Effector memory CD8-positive, alpha-beta T cell (primary cell): ENCODE data around the gene MEIS1.

Source experiments
- ATAC-seq: fragments of 150-1000 bp; cut with Tn5 transposase; replicated peaks from 2 replicates; pipeline ENCODE4 v1.10.0; 2021; ENCODE audit warnings: mild to moderate bottlenecking, moderate library complexity
- DNase-seq, 3 experiments: peaks; one replicate each; pipeline ENCODE4 v3.0.0; 2021
- H3K27ac Mint-ChIP-seq, 2 donors: one replicate each; pipeline ENCODE4 v1.8.0; 2022; ENCODE audit warnings: mild to moderate bottlenecking in 2 of 2, mixed read lengths in 2 of 2, moderate library complexity in 2 of 2
- H3K27me3 Mint-ChIP-seq, 2 donors: one replicate each; pipeline ENCODE4 v1.8.0; 2022; ENCODE audit warnings: mixed read lengths in 2 of 2
- H3K36me3 Mint-ChIP-seq: one replicate; pipeline ENCODE4 v1.8.0; 2022; ENCODE audit warnings: mild to moderate bottlenecking, moderate library complexity, mixed read lengths; ENCODE audit not compliant: insufficient read depth
- H3K4me1 Mint-ChIP-seq, 2 donors: one replicate each; pipeline ENCODE4 v1.8.0; 2022; ENCODE audit warnings: low read depth in 2 of 2, mixed read lengths in 2 of 2
- H3K4me3 Mint-ChIP-seq, 2 donors: one replicate each; pipeline ENCODE4 v1.8.0; 2022; ENCODE audit warnings: mild to moderate bottlenecking in 2 of 2, mixed read lengths in 2 of 2, moderate library complexity in 2 of 2
- H3K9me3 Mint-ChIP-seq, 2 donors: one replicate each; pipeline ENCODE4 v1.8.0; 2022; ENCODE audit warnings: mixed read lengths in 2 of 2

MEIS1 gene

DNA sequence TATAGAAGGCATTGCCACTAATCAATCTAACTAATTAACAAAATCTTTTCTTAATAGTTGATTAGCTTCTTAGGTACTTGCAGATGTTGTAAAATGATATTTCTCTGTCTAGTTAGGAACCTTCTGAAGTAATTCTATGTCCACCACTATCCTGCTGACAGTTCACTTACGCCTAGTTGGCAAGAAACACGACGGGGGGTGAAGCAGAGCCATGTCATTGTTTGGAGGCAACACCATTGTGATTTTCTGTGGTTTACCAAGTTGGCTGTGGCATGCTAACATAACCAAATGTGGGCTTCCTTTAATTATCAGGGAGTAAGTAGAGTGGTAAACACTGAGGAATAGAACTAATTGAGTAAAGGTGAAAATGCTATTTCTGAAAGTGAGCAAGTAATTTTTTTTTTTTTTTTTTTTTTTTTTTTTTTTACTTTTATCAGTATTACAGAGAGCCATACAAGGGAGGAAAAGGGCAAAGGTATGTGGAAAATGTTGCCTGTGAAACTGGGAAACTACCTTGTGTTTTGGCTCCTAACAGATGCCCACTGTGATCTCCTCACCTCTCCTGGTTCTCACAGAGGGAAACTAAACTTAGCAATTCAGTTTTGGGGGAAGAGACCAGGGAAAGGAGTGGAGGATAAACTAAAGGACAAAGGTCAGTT lies 126.8 kb downstream of the MEIS1 start:
- DNase-seq = no peak
- Mint-ChIP-seq H3K27ac (no peak overlapping the region), H3K27me3 (no peaks in the 10 kb centered on the region), H3K36me3 (no peaks in the 10 kb centered on the region), H3K4me3 (no peak overlapping the region), H3K9me3 (peaks cover 0 to 4% of the 10 kb centered on the region in 2 donors), H3K4me1 (no peaks in the 10 kb centered on the region)
- ATAC-seq = no peak

DNA sequence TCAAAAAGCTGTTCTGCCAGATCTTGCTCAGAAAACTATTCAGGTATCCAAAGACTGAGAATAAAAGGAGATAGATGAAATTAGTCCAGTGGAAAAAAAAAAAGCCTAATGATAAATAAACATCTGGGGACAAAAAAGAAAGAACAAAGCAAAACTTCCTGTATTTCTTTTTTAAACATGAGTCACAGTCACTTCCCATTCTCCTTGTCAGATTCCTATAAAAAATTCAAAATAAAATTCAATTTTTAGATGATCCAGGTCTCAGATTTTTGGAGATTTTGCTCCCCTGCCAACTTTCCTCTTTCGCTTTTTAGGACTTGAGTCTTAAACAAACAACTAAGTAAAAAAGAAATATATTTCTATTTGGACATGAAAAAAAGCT lies 127.4 kb downstream of the MEIS1 start:
- H3K36me3 Mint-ChIP-seq = no peaks in the 10 kb centered on the region
- H3K27me3 Mint-ChIP-seq = no peaks in the 10 kb centered on the region
- ATAC-seq (no peak), DNase-seq (no peak)
- H3K4me3 Mint-ChIP-seq = no peak overlapping the region
- H3K27ac Mint-ChIP-seq = no peak overlapping the region
- H3K9me3 Mint-ChIP-seq = peaks cover 0 to 4% of the 10 kb centered on the region in 2 donors
- H3K4me1 Mint-ChIP-seq = no peaks in the 10 kb centered on the region

DNA sequence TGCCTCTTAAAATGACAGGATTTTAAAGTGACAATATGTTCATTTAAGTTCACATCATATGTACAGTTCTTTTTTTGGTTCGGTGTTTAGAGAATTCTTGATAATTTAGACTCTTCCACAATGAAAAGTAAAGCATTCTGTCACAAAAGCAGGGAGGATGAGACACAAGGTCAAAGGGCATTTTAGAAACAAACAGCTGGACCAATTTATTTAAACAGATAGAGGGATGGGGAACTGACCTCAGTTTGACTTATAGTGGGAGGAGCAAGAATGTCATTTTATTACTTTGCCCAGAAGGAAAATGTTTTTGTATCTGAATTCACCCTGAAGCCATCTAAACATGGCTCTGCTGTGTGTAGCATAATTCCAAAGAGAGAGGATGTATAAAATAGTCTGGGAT lies 128.5 kb downstream of the MEIS1 start:
- ATAC-seq = no peak
- H3K27me3 Mint-ChIP-seq = no peaks in the 10 kb centered on the region
- H3K4me1 Mint-ChIP-seq = no peaks in the 10 kb centered on the region
- H3K36me3 Mint-ChIP-seq = no peaks in the 10 kb centered on the region
- H3K27ac Mint-ChIP-seq = no peak overlapping the region
- no peak for DNase-seq
- H3K4me3 Mint-ChIP-seq = no peak overlapping the region
- H3K9me3 Mint-ChIP-seq = peaks cover 0 to 4% of the 10 kb centered on the region in 2 donors

DNA sequence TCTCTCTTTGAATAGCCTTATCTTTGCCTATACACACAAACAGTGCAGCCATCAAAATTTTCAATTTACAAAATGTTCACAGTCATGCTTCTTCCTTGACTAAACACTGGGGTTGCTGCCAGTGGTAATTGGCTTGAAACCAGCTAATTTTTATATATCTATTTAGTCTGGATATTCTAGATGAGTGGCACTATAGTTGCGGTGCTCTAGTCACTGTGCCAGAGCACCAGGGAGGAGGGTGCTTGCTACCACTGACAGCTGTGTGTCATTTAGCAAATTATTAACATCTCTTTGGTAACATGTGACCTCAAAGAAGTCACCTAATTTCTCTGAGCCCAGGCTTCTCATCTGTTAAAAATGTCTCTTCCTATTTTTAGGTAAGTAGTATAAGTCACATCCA lies 130.4 kb downstream of the MEIS1 start:
- H3K27me3 Mint-ChIP-seq = no peaks in the 10 kb centered on the region
- no peak for ATAC-seq
- no peak overlapping the region for H3K27ac Mint-ChIP-seq
- H3K4me1 Mint-ChIP-seq = no peaks in the 10 kb centered on the region
- no peak for DNase-seq
- H3K4me3 Mint-ChIP-seq = no peak overlapping the region
- H3K9me3 Mint-ChIP-seq = peaks cover 0 to 4% of the 10 kb centered on the region in 2 donors
- H3K36me3 Mint-ChIP-seq = no peaks in the 10 kb centered on the region

DNA sequence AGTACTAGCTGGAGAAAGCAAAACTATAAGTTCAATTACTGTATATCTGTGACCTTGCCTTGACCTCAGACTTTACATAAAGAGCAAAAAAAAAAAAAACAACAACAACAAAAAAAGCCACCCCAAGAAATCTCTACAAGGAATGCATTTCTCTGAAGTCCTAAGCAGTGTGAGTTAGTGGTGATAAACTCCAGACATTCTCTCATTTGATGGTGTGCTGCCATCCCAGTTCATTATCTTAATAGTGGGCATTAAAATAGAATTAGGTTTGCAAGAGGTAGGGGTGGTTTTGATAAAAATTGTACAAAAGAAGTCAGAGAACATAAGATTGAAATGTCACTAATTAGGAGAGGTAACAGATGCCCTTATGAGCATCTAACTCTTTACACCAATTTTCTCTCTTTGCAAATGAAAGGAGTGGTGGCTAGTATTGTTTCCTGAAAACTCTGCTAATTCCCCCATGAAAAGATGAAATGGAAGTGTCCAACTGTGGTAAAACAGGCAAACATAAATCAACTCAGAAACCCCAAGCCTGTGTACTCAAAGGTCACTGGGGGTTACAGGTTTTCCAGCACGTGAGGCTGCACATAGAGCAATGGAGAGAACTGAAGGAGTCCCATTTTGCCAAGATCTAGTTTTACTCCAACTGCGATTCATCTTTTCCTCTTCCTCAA lies 131.9 kb downstream of the MEIS1 start:
- peaks cover 0 to 3% of the 10 kb centered on the region in 2 donors for H3K9me3 Mint-ChIP-seq
- H3K27me3 Mint-ChIP-seq = no peaks in the 10 kb centered on the region
- ATAC-seq (no peak), DNase-seq (no peak)
- H3K36me3 Mint-ChIP-seq = no peaks in the 10 kb centered on the region
- H3K27ac Mint-ChIP-seq = no peak overlapping the region
- H3K4me3 Mint-ChIP-seq = no peak overlapping the region
- H3K4me1 Mint-ChIP-seq = no peaks in the 10 kb centered on the region

DNA sequence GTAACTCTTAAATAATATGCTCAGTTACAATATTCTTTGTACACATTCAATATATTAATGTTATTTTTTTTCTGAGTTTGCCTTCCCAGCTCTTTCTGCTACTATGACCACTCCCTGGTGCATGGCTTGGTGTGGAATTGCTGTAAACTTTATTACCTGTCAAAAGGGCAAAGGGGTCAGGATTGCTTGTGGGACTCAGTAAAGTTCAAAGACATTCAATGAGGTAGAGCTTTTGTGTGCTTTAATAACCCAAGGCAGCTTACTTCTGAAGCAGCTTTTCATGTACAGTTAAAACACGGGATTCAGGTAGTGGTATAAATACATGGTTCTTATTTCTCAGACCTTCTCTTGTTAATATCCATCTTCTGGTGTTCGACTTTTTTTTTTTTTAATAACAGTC lies 132.8 kb downstream of the MEIS1 start:
- Mint-ChIP-seq H3K36me3 (no peaks in the 10 kb centered on the region), H3K27me3 (no peaks in the 10 kb centered on the region), H3K27ac (no peak overlapping the region), H3K9me3 (no peaks in the 10 kb centered on the region), H3K4me1 (no peaks in the 10 kb centered on the region), H3K4me3 (no peak overlapping the region)
- no peak for ATAC-seq
- no peak for DNase-seq

DNA sequence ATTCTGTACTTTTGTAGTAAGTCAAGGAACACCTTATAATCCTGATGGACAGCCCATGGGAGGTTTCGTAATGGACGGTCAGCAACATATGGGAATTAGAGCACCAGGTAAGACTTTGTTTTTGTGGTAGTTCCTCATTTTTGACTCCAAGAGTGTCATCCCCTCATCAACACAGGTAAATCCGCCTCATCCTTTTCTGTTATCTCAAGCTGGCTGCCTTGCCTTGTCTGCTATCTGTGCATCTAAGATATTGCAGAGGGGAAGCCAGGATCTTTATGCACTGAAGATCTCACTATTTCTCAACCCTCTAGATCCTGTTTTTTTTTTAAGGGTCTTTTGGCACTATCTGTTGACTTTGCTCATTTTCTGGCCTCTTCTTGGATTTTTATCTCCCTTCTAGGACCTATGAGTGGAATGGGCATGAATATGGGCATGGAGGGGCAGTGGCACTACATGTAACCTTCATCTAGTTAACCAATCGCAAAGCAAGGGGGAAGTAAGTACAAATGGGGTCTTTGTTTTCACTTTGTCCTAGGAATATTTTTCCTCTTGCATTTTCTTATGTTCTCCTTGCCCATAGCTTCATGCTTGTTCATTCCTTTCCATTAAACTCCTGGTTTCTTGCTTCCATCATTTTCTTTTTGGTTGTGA lies 133.8 kb downstream of the MEIS1 start:
- Mint-ChIP-seq H3K4me3 (no peak overlapping the region), H3K27ac (no peak overlapping the region), H3K36me3 (no peaks in the 10 kb centered on the region), H3K9me3 (no peaks in the 10 kb centered on the region), H3K4me1 (no peaks in the 10 kb centered on the region), H3K27me3 (peaks cover 0 to 5% of the 10 kb centered on the region in 2 donors)
- ATAC-seq (no peak), DNase-seq (no peak)

DNA sequence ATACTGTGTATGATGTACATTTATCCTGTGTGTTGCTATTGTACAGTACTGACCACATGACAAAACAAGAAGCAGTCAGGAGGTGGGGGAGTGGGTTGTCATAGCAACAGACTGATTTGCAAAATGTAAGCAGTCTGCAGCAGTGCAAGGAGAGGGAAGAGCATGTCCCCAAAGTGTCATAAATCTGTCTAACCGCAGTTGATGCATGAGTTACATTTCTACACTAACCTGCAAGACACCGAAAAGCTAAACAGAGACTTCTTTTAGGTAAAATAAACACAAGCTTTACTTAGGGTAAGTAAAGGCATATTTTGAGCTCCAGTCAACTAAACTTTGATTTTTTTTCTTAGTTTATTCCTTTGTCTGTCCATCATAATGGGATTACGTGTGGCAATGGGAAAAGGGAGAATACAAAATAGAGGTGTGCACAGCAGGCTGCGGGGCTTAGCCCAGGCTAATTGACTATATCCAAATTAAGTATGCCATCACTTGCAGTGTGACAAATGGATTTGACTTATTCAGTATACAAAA lies 134.5 kb downstream of the MEIS1 start:
- no peaks in the 10 kb centered on the region for H3K36me3 Mint-ChIP-seq
- DNase-seq (no peak), ATAC-seq (no peak)
- H3K4me3 Mint-ChIP-seq = no peak overlapping the region
- H3K4me1 Mint-ChIP-seq = no peaks in the 10 kb centered on the region
- no peak overlapping the region for H3K27ac Mint-ChIP-seq
- no peaks in the 10 kb centered on the region for H3K9me3 Mint-ChIP-seq
- peaks cover 0 to 8% of the 10 kb centered on the region in 2 donors for H3K27me3 Mint-ChIP-seq

DNA sequence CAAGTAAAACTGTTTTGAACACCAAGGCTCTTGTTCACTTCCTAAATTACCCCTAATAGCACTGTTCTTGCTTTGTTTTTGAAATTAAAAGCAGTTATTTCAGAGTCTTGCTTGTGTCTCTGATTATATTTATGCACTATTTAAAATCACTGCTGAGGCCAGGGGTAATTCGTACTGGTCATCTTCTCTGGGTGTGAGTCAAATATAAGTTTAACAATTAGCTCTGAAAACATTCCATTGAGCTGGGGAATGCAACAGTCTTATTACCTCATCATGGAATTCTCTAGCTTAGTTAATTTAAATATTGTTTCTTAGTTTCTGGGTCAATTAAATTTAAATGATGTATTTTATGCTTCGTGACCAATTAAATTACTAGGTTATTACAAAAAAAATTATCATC lies 135.0 kb downstream of the MEIS1 start:
- H3K36me3 Mint-ChIP-seq = no peaks in the 10 kb centered on the region
- DNase-seq (no peak), ATAC-seq (no peak)
- H3K9me3 Mint-ChIP-seq = no peaks in the 10 kb centered on the region
- H3K27ac Mint-ChIP-seq = no peak overlapping the region
- H3K4me3 Mint-ChIP-seq = no peak overlapping the region
- H3K27me3 Mint-ChIP-seq = peaks cover 4 to 11% of the 10 kb centered on the region in 2 donors
- no peaks in the 10 kb centered on the region for H3K4me1 Mint-ChIP-seq

DNA sequence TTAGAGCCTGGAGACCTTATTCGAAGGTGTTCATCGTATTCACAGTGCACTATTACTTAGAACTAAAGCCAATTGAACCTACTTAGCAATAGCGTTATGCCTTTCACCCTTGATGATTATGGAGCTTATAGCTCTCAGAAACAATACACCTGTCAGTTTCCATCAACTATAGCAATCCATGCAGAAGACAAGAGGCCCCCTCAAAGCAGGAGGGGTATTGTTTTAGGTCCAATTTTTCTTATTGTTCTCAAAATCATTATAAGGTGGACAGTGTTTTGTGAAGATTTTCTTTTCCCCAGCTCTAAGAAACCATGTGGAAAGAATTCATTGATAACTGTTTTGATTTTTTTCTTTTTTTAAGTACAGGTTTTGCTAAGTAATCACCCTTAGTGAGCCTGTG lies 135.5 kb downstream of the MEIS1 start:
- Mint-ChIP-seq H3K36me3 (no peaks in the 10 kb centered on the region), H3K9me3 (no peaks in the 10 kb centered on the region), H3K4me1 (peaks cover 0 to 1% of the 10 kb centered on the region in 2 donors), H3K4me3 (no peak overlapping the region), H3K27me3 (peaks cover 9 to 16% of the 10 kb centered on the region in 2 donors), H3K27ac (no peak overlapping the region)
- no peak for DNase-seq
- no peak for ATAC-seq

DNA sequence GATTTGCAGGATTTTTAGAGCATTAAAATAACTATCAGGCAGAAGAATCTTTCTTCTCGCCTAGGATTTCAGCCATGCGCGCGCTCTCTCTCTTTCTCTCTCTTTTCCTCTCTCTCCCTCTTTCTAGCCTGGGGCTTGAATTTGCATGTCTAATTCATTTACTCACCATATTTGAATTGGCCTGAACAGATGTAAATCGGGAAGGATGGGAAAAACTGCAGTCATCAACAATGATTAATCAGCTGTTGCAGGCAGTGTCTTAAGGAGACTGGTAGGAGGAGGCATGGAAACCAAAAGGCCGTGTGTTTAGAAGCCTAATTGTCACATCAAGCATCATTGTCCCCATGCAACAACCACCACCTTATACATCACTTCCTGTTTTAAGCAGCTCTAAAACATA lies 137.0 kb downstream of the MEIS1 start:
- ATAC-seq = no peak
- H3K36me3 Mint-ChIP-seq = no peaks in the 10 kb centered on the region
- no peaks in the 10 kb centered on the region for H3K9me3 Mint-ChIP-seq
- no peak for DNase-seq
- H3K4me3 Mint-ChIP-seq = no peak overlapping the region
- H3K27me3 Mint-ChIP-seq = peaks cover 19 to 24% of the 10 kb centered on the region in 2 donors
- no peak overlapping the region for H3K27ac Mint-ChIP-seq
- H3K4me1 Mint-ChIP-seq = peaks cover 0 to 2% of the 10 kb centered on the region in 2 donors

DNA sequence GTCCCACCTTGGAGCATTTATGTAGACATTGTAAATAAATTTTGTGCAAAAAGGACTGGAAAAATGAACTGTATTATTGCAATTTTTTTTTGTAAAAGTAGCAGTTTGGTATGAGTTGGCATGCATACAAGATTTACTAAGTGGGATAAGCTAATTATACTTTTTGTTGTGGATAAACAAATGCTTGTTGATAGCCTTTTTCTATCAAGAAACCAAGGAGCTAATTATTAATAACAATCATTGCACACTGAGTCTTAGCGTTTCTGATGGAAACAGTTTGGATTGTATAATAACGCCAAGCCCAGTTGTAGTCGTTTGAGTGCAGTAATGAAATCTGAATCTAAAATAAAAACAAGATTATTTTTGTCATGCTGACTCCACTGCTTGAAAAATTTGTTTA lies 137.5 kb downstream of the MEIS1 start:
- no peak for ATAC-seq
- Mint-ChIP-seq H3K9me3 (no peaks in the 10 kb centered on the region), H3K36me3 (no peaks in the 10 kb centered on the region), H3K27ac (no peak overlapping the region), H3K27me3 (peaks cover 23 to 29% of the 10 kb centered on the region in 2 donors), H3K4me3 (no peak overlapping the region), H3K4me1 (peaks cover 0 to 2% of the 10 kb centered on the region in 2 donors)
- DNase-seq = no peak

DNA sequence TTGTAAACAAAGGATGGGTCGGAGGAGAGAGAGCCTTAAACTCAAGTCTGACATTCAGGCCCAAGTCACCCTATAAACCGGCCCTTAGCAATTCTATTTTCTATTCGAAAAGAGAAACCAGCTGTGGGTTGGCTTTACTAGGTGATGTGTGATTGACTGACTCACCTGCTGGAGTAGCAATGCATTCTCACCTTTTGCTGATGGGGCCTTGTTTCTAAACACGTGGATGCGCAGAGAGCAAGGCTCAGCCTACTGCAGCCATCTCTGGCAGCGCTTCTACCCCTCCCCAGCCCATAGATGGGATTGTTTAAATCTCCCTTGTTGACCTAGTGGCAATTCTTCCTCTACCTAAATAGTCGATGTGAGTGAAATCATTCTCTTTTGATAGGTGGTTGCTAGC lies 138.5 kb downstream of the MEIS1 start:
- no peaks in the 10 kb centered on the region for H3K9me3 Mint-ChIP-seq
- ATAC-seq = no peak
- H3K4me3 Mint-ChIP-seq = no peak overlapping the region

DNA sequence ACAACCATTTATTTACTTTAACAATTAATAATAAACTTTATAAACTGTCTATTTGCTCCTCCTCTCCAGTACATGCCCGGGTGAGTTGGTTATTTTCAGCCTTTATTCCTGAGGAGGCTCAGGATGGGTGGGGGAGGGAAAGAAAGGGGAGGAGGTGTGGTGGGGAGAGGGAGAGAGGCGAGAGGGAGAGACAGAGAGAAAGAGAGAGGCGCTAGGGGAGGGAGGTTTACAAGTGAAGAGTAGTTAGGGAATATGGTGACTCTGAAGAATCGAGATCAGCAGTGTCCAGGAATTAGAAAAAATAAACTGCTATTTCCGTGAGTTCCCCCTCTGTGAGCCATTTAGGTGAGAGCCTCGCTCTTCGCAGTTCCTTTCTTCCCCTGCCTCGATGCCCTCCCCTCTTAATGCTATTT lies 138.9 kb downstream of the MEIS1 start:
- ATAC-seq = no peak
- peaks cover 0 to 2% of the 10 kb centered on the region in 2 donors for H3K4me1 Mint-ChIP-seq

More for the DNA sequence above, 138.5 kb downstream of the MEIS1 start:
- Mint-ChIP-seq H3K27me3 (peaks cover 33 to 39% of the 10 kb centered on the region in 2 donors), H3K36me3 (no peaks in the 10 kb centered on the region), H3K27ac (no peak overlapping the region), H3K4me1 (peaks cover 0 to 2% of the 10 kb centered on the region in 2 donors)
- DNase-seq = no peak

More for the DNA sequence above, 138.9 kb downstream of the MEIS1 start:
- Mint-ChIP-seq H3K27me3 (peaks cover 38 to 43% of the 10 kb centered on the region in 2 donors), H3K4me3 (no peak overlapping the region), H3K9me3 (no peaks in the 10 kb centered on the region), H3K27ac (no peak overlapping the region), H3K36me3 (no peaks in the 10 kb centered on the region)
- DNase-seq = no peak
